ENCODE results near the gene ANP32A. TPM values are rescaled to one million over a fixed set of nuclear protein-coding genes. Genes with fewer than 3 reads are reported as not detected.

Gene ANP32A
- total RNA-seq, 4 donors from 2014 or later: 27.1 to 55.8 (median 50.6) TPM

DNA sequence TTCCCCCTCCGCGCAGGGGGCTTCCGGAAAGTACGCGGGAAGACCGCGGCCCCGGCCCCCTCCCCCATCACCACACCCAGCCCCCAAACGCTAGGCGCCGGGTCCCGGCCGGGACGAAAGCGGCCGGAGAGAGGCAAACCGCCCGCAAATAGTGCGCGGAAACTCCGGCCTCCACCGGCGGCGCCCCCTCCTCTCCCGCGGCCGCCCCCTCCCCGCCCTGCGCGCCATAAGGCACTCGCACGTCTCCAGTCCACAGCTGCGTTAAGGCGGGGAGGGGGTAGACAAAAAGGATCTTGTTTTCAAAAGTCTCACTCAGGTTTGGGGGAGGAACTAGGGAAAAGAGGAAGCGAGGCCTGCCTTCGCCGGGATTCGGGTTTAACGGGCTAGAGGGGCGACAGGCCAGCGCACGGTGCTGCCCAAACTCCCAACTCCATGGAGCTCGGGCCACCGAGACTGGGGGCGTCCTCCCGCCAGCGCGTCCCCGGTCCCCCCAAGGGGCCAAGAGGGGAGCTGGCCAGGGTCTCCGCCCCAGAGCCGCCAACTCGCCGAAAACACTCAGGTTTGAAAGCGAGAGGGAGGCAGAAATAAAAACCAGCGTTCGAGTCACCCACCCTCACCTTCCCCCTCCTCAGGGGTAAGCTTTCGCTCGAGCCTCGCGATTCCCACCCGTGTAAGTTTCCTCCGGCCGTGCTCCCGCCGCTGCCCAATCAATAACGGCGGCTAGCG is 1.8 kb downstream of the ANP32A start:
- Histone ChIP-seq H3K4me3 (peak overlapping the region; percentile 69 to 97 (median 87)), H3K27me3 (no peaks in the 10 kb centered on the region), H3K9me3 (no peaks in the 10 kb centered on the region), H3K4me1 (peaks cover 33 to 36% of the 10 kb centered on the region in 2 donors), H3K36me3 (no peaks in the 10 kb centered on the region), H3K27ac (peak overlapping the region; percentile 93 to 99 (median 99))
- DNase-seq (peak; percentile 26 to 35), ATAC-seq (peak; percentile 5 to 9)
- intact Hi-C loops (cut with DNase I; ENCODE audit: low total_unique reads) (loop anchor here (1.0 to 10.0 kb wide), 3 partner anchors 24 to 633 kb away; partner anchors contain the start of genes FEM1B and RPLP1), in situ Hi-C loops (cut with MboI; ENCODE audit: low sequenced_read_pairs in 4 of 4) (no loop called here)
- TF ChIP-seq, protein P1, sequence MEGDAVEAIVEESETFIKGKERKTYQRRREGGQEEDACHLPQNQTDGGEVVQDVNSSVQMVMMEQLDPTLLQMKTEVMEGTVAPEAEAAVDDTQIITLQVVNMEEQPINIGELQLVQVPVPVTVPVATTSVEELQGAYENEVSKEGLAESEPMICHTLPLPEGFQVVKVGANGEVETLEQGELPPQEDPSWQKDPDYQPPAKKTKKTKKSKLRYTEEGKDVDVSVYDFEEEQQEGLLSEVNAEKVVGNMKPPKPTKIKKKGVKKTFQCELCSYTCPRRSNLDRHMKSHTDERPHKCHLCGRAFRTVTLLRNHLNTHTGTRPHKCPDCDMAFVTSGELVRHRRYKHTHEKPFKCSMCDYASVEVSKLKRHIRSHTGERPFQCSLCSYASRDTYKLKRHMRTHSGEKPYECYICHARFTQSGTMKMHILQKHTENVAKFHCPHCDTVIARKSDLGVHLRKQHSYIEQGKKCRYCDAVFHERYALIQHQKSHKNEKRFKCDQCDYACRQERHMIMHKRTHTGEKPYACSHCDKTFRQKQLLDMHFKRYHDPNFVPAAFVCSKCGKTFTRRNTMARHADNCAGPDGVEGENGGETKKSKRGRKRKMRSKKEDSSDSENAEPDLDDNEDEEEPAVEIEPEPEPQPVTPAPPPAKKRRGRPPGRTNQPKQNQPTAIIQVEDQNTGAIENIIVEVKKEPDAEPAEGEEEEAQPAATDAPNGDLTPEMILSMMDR (IDR thresholded peaks at IDR 0.05 in 4 of 5, conservative IDR thresholded peaks at IDR 0.05 in 1 of 5): no peak
- TF ChIP-seq POLR2A (IDR thresholded peaks at IDR 0.05): no peak

DNA sequence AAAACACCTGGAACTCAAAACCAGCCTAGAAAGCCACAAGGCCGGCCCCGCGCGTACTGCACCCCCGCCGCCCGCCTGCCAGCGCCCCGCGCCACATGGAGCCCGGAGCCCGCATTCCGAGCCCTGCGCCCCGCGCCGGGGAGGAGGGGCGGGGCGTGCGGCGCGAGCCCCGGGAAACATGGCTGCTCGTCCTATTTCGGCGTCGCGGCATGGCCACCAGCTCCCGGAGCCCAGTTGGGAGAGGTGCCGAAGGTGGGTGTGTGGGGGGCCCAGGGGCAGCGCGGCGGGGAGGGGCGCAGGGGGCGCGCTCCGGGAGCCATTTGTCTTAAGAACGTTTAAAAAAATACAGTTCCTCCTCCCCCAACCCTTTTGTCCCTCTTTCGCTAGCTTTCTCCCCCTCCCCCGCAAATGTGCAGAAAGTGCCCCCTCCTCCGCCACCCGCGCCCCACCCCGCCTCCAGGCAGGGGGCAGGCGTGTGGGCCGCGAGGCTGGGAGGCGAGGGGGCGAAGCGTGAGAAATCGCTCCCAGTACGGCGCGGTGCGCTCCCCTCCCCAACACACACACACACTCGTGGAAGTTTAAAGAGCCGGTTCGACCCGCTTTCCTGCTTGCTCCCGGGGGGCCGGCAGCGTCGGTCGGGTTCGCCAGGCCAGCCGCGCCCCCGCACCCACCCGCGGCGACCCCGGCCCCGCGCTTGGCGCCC is 2.5 kb downstream of the ANP32A start:
- peak overlapping the region; percentile 69 to 97 (median 87) for H3K4me3 ChIP-seq
- ATAC-seq: peak; percentile 26 to 33
- peak overlapping the region; percentile 93 to 99 (median 99) for H3K27ac ChIP-seq
- TF ChIP-seq POLR2A (IDR thresholded peaks at IDR 0.05): peak; percentile 58 to 75
- TF ChIP-seq, protein P1 (IDR thresholded peaks at IDR 0.05 in 4 of 5, conservative IDR thresholded peaks at IDR 0.05 in 1 of 5): no peak
- H3K36me3 ChIP-seq: no peaks in the 10 kb centered on the region
- no peaks in the 10 kb centered on the region for H3K27me3 ChIP-seq
- peaks cover 40 to 41% of the 10 kb centered on the region in 2 donors for H3K4me1 ChIP-seq
- intact Hi-C loops (cut with DNase I; ENCODE audit: low total_unique reads): loop anchor here (1.0 to 10.0 kb wide), 3 partner anchors 23 to 634 kb away; partner anchors contain the start of genes FEM1B and RPLP1
- in situ Hi-C loops (cut with MboI; ENCODE audit: low sequenced_read_pairs in 4 of 4): no loop called here
- DNase-seq: peak; percentile 69 to 77
- H3K9me3 ChIP-seq: no peaks in the 10 kb centered on the region

DNA sequence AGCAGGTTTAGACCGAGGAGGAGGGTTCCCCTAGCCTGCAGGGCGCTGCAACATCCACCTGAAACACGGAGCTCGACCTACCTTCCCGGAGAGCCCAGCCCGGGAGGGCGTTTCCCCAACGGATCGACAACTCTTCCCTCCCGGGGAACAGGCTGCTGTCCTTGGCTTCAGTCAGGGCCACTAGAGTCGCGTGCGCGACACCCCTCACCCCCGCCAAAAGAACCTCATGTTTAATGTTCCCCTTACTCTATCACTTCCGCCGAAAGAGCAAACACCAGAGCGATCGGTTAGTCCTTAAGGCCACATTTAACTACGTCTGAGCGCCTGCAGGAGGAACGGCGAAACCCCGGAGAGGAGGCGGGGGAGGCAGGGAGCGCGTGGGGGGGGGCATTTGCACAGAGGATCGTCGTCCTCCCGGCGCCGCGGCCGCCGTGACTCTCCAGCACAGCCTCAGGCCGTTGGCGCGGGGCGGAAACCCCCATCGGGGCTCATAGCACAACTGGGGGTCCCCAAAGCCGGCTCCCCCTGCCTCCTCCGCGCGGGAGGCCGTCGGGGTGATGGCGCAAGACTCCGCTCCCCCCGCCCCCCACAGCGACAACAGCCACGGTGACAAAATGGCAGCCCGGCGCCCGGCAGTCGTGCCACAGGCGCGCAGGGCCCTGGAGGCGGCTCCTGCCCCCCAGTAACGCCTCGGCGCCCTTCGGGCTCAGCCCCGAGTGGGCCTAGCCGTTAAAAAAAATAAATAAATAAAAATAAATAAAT is 3.2 kb downstream of the ANP32A start:
- TF ChIP-seq POLR2A (IDR thresholded peaks at IDR 0.05): peak; percentile 39 to 51
- TF ChIP-seq, protein P1 (IDR thresholded peaks at IDR 0.05 in 4 of 5, conservative IDR thresholded peaks at IDR 0.05 in 1 of 5): no peak
- ATAC-seq (peak; percentile 30 to 47), DNase-seq (peak; percentile 43 to 67)
- Histone ChIP-seq H3K36me3 (no peaks in the 10 kb centered on the region), H3K4me3 (peak overlapping the region; percentile 69 to 97 (median 87)), H3K4me1 (peaks cover 47% of the 10 kb centered on the region in 2 donors), H3K27ac (peak overlapping the region; percentile 93 to 99 (median 99)), H3K27me3 (no peaks in the 10 kb centered on the region), H3K9me3 (no peaks in the 10 kb centered on the region)
- in situ Hi-C loops (cut with MboI; ENCODE audit: low sequenced_read_pairs in 4 of 4) (no loop called here), intact Hi-C loops (cut with DNase I; ENCODE audit: low total_unique reads) (loop anchor here (1.0 to 10.0 kb wide), 3 partner anchors 22 to 635 kb away; partner anchors contain the start of genes FEM1B and RPLP1)

DNA sequence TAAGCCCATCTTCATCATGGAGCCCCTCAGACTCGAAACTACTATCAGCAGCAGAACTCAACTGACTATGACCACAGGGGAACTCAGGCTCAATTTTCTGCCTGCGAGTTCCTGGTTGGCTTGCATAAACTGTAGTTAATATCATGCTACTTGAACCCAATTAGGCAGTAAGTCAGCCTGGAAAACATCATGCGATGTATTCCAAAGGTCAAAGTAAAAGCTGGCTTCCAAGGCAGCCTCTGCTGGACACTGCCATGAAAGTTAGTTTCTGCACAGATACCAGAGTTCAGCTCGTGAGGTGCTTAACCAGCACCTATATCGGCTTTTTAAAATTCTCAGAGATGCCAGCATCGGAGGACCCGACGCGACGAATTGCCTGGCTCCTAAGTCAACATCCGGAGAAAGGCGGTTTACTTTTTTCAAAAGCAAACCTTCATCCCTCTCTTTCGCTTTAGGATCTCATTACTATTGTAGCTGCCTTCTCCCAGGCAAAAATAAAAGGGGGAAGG is 3.8 kb downstream of the ANP32A start:
- Histone ChIP-seq H3K27ac (peak overlapping the region; percentile 93 to 99 (median 99)), H3K36me3 (no peaks in the 10 kb centered on the region), H3K4me3 (peak overlapping the region; percentile 69 to 97 (median 87)), H3K9me3 (no peaks in the 10 kb centered on the region), H3K27me3 (no peaks in the 10 kb centered on the region), H3K4me1 (peaks cover 46 to 50% of the 10 kb centered on the region in 2 donors)
- in situ Hi-C loops (cut with MboI; ENCODE audit: low sequenced_read_pairs in 4 of 4): no loop called here
- DNase-seq (no peak), ATAC-seq (no peak)
- TF ChIP-seq, protein P1 (IDR thresholded peaks at IDR 0.05 in 4 of 5, conservative IDR thresholded peaks at IDR 0.05 in 1 of 5): no peak
- no peak for TF ChIP-seq POLR2A (IDR thresholded peaks at IDR 0.05)
- intact Hi-C loops (cut with DNase I; ENCODE audit: low total_unique reads): loop anchor here (5.0 to 10.0 kb wide), 2 partner anchors 542 to 635 kb away; partner anchors contain the start of genes FEM1B and RPLP1
